Neural progenitor cell (in vitro differentiated cells): ENCODE data around the gene PRRC2A.

Experiments used
- CTCF ChIP-seq: fragments of 200-600 bp; sonication (generic); IDR thresholded peaks from 2 replicates; pipeline ENCODE4 v1.5.1; 2017; ENCODE audit warnings: antibody characterized with exemption, mild to moderate bottlenecking
- EZH2 ChIP-seq: fragments of 200-600 bp; sonication (generic); IDR thresholded peaks from 2 replicates; pipeline ENCODE4 v1.6.1; 2017; ENCODE audit warnings: antibody characterized with exemption, mild to moderate bottlenecking, moderate library complexity
- EZH2phosphoT487 ChIP-seq: fragments of 200-600 bp; sonication (generic); IDR thresholded peaks from 2 replicates; pipeline ENCODE4 v1.6.1; 2017; ENCODE audit warnings: antibody characterized with exemption

DNA sequence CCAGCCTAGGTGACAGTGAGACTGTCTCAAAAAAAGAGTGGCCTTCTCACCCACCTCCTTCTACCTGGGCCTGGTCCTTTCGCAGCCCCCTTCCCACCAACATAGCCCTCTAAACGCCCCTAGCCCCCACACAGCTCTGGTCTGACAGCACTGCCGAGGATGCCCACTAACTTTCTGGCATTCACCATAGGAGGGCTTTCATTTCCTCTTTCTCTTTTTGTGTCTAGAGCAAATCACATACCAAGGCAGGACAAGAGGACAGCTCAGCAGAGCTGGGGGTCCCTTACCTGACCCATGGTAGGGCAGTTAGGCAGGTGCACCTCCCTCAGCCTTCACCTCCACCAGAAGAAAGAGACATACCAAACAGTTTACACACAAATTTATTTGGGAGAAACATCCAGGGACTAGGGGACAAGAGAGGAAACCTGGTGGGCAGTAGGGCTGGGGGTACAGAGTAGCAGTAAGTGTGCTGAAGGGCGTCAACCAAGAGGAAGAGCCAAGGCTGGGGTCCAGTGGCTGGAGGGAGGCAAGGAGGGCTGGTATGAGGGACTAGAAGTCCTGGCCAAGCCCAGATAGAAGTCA lies 55.9 kb downstream of the PRRC2A start:
- no peak for TF ChIP-seq CTCF
- TF ChIP-seq EZH2: no peak
- TF ChIP-seq EZH2phosphoT487: no peak
